ENCODE data around the gene AGFG2. TPM values are rescaled to one million over a fixed set of nuclear protein-coding genes. Genes with fewer than 3 reads are reported as not detected.
A peak's percentile ranks its signal among the peaks of the same experiment; 100 is the strongest.
"Not testable (repeated sequence)": the region's sequence is repeated elsewhere in the genome, so short reads cannot be mapped to it uniquely, and the experiment has no call there.

AGFG2 gene
- polyA plus RNA-seq: 10 to 100 TPM; 15.8 to 37.9 TPM

- Histone ChIP-seq H3K4me1 (ENCODE audit: control insufficient read depth in 2 of 2, insufficient read depth in 2 of 2, low read length in 1 of 2) (no peaks in the 10 kb centered on the region), H3K4me3 (ENCODE audit: low read depth in 1 of 2, low read length in 2 of 2) (peak within 1 kb of the TSS; percentile 80 to 91), H3K27ac (ENCODE audit: low read depth in 2 of 2, low read length in 1 of 2) (peak within 1 kb of the TSS; percentile 85 to 92), H3K36me3 (ENCODE audit: control insufficient read depth in 2 of 2, insufficient read depth in 2 of 2, low read length in 1 of 2) (no peaks in the 10 kb centered on the region), H3K9me3 (ENCODE audit: control insufficient read depth in 2 of 2, insufficient read depth in 1 of 2, low read depth in 1 of 2, low read length in 1 of 2) (no peaks in the 10 kb centered on the region), H3K27me3 (ENCODE audit: control insufficient read depth in 1 of 2, insufficient read depth in 2 of 2, low read length in 2 of 2) (no peaks in the 10 kb centered on the region)
- 1% methylated on average over 55 to 60 of the region's 60 CpGs for WGBS, 2 donors
These were observed at the start of gene AGFG2 for GRCh38 chr7:100538654-100539435. Gene AGFG2, plus strand, starts transcription at chr7:100539203. Its CDS starts 144 bp downstream, at chr7:100539347.

DNA sequence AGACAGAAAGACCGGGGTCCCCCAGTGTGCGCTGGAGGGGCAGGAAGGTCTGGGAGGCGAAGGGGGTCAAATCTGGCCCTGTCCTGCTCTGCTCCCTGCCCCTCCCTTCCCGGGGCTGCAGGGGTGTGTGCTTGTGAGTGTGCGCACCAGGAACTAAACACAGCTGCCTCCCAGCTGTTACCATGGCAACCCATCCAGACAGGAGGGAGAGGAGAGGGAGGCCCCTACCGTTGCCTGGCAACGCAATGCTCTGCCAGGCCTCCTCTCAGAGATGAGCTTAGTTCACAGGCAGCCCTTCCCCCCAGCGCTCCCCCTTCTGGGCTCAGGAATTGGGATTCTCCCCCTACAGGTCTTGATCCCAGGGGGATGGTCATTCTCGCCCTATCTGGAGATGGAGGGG lies 49.2 kb upstream of the AGFG2 start:
- Histone ChIP-seq H3K27ac (ENCODE audit: low read depth in 2 of 2, low read length in 1 of 2) (no peak overlapping the region), H3K27me3 (ENCODE audit: control insufficient read depth in 1 of 2, insufficient read depth in 2 of 2, low read length in 2 of 2) (no peaks in the 10 kb centered on the region), H3K36me3 (ENCODE audit: control insufficient read depth in 2 of 2, insufficient read depth in 2 of 2, low read length in 1 of 2) (no peaks in the 10 kb centered on the region), H3K4me1 (ENCODE audit: control insufficient read depth in 2 of 2, insufficient read depth in 2 of 2, low read length in 1 of 2) (peaks cover 0 to 2% of the 10 kb centered on the region in 2 donors), H3K4me3 (ENCODE audit: low read depth in 1 of 2, low read length in 2 of 2) (no peak overlapping the region), H3K9me3 (ENCODE audit: control insufficient read depth in 2 of 2, insufficient read depth in 1 of 2, low read depth in 1 of 2, low read length in 1 of 2) (no peaks in the 10 kb centered on the region)
- WGBS, 2 donors: 49 to 52% methylated on average over 9 of the region's 9 CpGs

GRCh38 chr7:100490483-100491191 lies 48.4 kb upstream of the AGFG2 start:
- Histone ChIP-seq H3K9me3 (ENCODE audit: control insufficient read depth in 2 of 2, insufficient read depth in 1 of 2, low read depth in 1 of 2, low read length in 1 of 2) (no peaks in the 10 kb centered on the region), H3K27me3 (ENCODE audit: control insufficient read depth in 1 of 2, insufficient read depth in 2 of 2, low read length in 2 of 2) (no peaks in the 10 kb centered on the region), H3K4me3 (ENCODE audit: low read depth in 1 of 2, low read length in 2 of 2) (no peak overlapping the region), H3K27ac (ENCODE audit: low read depth in 2 of 2, low read length in 1 of 2) (no peak overlapping the region), H3K4me1 (ENCODE audit: control insufficient read depth in 2 of 2, insufficient read depth in 2 of 2, low read length in 1 of 2) (peaks cover 0 to 2% of the 10 kb centered on the region in 2 donors), H3K36me3 (ENCODE audit: control insufficient read depth in 2 of 2, insufficient read depth in 2 of 2, low read length in 1 of 2) (no peaks in the 10 kb centered on the region)
- 81 to 88% methylated on average over 23 to 25 of the region's 25 CpGs for WGBS, 2 donors

DNA sequence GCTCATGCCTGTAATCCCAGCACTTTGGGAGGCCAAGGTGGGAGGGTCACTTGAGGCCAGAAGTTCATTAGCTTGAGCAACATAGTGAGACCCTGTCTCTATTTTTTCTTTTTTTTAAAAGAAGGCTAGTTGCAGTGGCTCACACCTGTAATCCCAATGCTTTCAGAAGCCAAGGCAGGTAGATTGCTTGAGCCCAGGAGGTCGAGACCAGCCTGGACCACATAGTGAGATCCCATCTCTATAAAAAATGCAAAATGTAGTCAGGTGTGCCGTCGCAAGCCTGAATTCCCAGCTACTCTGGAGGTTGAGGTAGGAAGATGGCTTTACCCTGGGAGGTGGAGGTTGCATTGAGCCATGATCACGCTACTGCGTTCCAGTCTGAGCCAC lies 47.8 kb upstream of the AGFG2 start:
- Histone ChIP-seq H3K9me3 (ENCODE audit: control insufficient read depth in 2 of 2, insufficient read depth in 1 of 2, low read depth in 1 of 2, low read length in 1 of 2) (no peaks in the 10 kb centered on the region), H3K27me3 (ENCODE audit: control insufficient read depth in 1 of 2, insufficient read depth in 2 of 2, low read length in 2 of 2) (no peaks in the 10 kb centered on the region), H3K4me3 (ENCODE audit: low read depth in 1 of 2, low read length in 2 of 2) (no peak overlapping the region), H3K36me3 (ENCODE audit: control insufficient read depth in 2 of 2, insufficient read depth in 2 of 2, low read length in 1 of 2) (no peaks in the 10 kb centered on the region), H3K27ac (ENCODE audit: low read depth in 2 of 2, low read length in 1 of 2) (no peak overlapping the region), H3K4me1 (ENCODE audit: control insufficient read depth in 2 of 2, insufficient read depth in 2 of 2, low read length in 1 of 2) (peaks cover 0 to 2% of the 10 kb centered on the region in 2 donors)
- 96 to 98% methylated on average over 5 of the region's 5 CpGs for WGBS, 2 donors

- H3K27ac ChIP-seq (ENCODE audit: low read depth in 2 of 2, low read length in 1 of 2): no peak overlapping the region
- H3K4me3 ChIP-seq (ENCODE audit: low read depth in 1 of 2, low read length in 2 of 2): peak overlapping the region; percentile 20 to 24
- WGBS, 2 donors: 73 to 77% methylated on average over 5 of the region's 5 CpGs
These were observed 46.1 kb upstream of the AGFG2 start for GRCh38 chr7:100492738-100493475.

DNA sequence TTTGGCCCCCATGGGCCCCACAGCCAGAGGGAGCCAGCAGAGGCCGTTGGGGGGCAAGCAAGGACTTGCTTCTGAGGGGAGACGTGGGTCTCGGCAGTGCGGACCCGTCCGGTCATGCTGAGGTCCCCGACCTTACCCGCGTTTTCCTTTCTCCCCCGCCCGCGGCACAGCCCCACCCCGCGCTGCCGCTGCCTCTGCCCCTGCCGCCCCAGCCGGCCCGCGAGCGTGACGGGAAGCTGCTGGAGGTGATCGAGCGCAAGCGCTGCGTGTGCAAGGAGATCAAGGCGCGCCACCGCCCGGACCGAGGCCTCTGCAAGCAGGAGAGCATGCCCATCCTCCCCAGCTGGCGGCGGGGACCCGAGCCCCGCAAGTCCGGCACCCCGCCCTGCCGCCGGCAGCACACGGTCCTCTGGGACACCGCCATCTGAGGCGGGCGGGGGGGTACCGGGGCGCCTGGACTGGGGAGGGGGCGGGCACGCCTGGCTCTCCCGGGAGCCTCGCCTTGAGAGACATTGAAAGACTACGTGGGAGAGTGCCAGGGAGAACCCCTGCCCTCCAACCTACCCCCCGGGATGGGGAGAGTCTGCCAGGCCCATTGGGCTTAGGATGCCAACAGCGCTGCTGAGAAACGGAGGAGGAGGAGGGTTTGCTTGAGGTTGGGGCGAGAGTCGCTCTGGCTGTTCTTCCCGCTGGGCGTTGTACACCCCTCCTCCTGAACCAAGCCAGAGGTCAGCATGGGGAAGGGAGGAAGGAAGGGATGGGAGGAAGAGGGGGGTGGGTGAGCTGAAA lies 45.3 kb upstream of the AGFG2 start:
- WGBS, 2 donors: 4 to 6% methylated on average over 43 to 56 of the region's 56 CpGs
- no peaks in the 10 kb centered on the region for H3K9me3 ChIP-seq (ENCODE audit: control insufficient read depth in 2 of 2, insufficient read depth in 1 of 2, low read depth in 1 of 2, low read length in 1 of 2)
- no peaks in the 10 kb centered on the region for H3K36me3 ChIP-seq (ENCODE audit: control insufficient read depth in 2 of 2, insufficient read depth in 2 of 2, low read length in 1 of 2)
- no peaks in the 10 kb centered on the region for H3K27me3 ChIP-seq (ENCODE audit: control insufficient read depth in 1 of 2, insufficient read depth in 2 of 2, low read length in 2 of 2)
- peak overlapping the region; percentile 20 to 24 for H3K4me3 ChIP-seq (ENCODE audit: low read depth in 1 of 2, low read length in 2 of 2)
- no peak overlapping the region for H3K27ac ChIP-seq (ENCODE audit: low read depth in 2 of 2, low read length in 1 of 2)
- H3K4me1 ChIP-seq (ENCODE audit: control insufficient read depth in 2 of 2, insufficient read depth in 2 of 2, low read length in 1 of 2): peaks cover 0 to 2% of the 10 kb centered on the region in 2 donors

More at GRCh38 chr7:100492738-100493475, 46.1 kb upstream of the AGFG2 start:
- H3K27me3 ChIP-seq (ENCODE audit: control insufficient read depth in 1 of 2, insufficient read depth in 2 of 2, low read length in 2 of 2): no peaks in the 10 kb centered on the region
- peaks cover 0 to 2% of the 10 kb centered on the region in 2 donors for H3K4me1 ChIP-seq (ENCODE audit: control insufficient read depth in 2 of 2, insufficient read depth in 2 of 2, low read length in 1 of 2)
- no peaks in the 10 kb centered on the region for H3K36me3 ChIP-seq (ENCODE audit: control insufficient read depth in 2 of 2, insufficient read depth in 2 of 2, low read length in 1 of 2)
- H3K9me3 ChIP-seq (ENCODE audit: control insufficient read depth in 2 of 2, insufficient read depth in 1 of 2, low read depth in 1 of 2, low read length in 1 of 2): no peaks in the 10 kb centered on the region

GRCh38 chr7:100496509-100496908 lies 42.5 kb upstream of the AGFG2 start:
- no peaks in the 10 kb centered on the region for H3K36me3 ChIP-seq (ENCODE audit: control insufficient read depth in 2 of 2, insufficient read depth in 2 of 2, low read length in 1 of 2)
- 84 to 85% methylated on average over 6 of the region's 6 CpGs for WGBS, 2 donors
- no peaks in the 10 kb centered on the region for H3K27me3 ChIP-seq (ENCODE audit: control insufficient read depth in 1 of 2, insufficient read depth in 2 of 2, low read length in 2 of 2)

GRCh38 chr7:100500743-100501142 lies 38.3 kb upstream of the AGFG2 start:
- not testable (repeated sequence) for H3K36me3 ChIP-seq (ENCODE audit: control insufficient read depth in 2 of 2, insufficient read depth in 2 of 2, low read length in 1 of 2); H3K4me1 ChIP-seq (ENCODE audit: control insufficient read depth in 2 of 2, insufficient read depth in 2 of 2, low read length in 1 of 2); H3K4me3 ChIP-seq (ENCODE audit: low read depth in 1 of 2, low read length in 2 of 2); H3K27ac ChIP-seq (ENCODE audit: low read depth in 2 of 2, low read length in 1 of 2); H3K27me3 ChIP-seq (ENCODE audit: control insufficient read depth in 1 of 2, insufficient read depth in 2 of 2, low read length in 2 of 2); H3K9me3 ChIP-seq (ENCODE audit: control insufficient read depth in 2 of 2, insufficient read depth in 1 of 2, low read depth in 1 of 2, low read length in 1 of 2)
- WGBS, 2 donors: 86 to 89% methylated on average over 2 of the region's 2 CpGs

More at GRCh38 chr7:100496509-100496908, 42.5 kb upstream of the AGFG2 start:
- no peak overlapping the region for H3K27ac ChIP-seq (ENCODE audit: low read depth in 2 of 2, low read length in 1 of 2)
- no peak overlapping the region for H3K4me3 ChIP-seq (ENCODE audit: low read depth in 1 of 2, low read length in 2 of 2)
- H3K4me1 ChIP-seq (ENCODE audit: control insufficient read depth in 2 of 2, insufficient read depth in 2 of 2, low read length in 1 of 2): peaks cover 0 to 2% of the 10 kb centered on the region in 2 donors
- no peaks in the 10 kb centered on the region for H3K9me3 ChIP-seq (ENCODE audit: control insufficient read depth in 2 of 2, insufficient read depth in 1 of 2, low read depth in 1 of 2, low read length in 1 of 2)

DNA sequence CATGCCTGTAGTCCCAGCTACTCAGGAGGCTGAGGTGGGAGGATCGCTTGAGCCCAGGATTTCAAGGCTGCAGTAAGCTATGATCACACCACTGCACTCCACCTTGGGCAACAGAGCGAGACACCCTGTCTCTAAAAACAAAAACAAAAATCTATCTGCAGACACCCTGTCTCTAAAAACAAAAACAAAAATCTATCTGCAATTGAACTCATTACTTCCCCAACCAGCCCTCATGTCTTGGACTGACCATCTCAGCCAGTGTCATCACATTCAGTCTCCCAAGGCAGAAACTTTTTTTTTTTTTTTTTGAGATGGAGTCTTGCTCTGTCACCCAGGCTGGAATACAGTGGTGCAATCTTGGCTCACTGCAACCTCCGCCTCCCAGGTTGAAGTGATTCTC lies 35.0 kb upstream of the AGFG2 start:
- H3K27ac ChIP-seq (ENCODE audit: low read depth in 2 of 2, low read length in 1 of 2); H3K4me3 ChIP-seq (ENCODE audit: low read depth in 1 of 2, low read length in 2 of 2); H3K36me3 ChIP-seq (ENCODE audit: control insufficient read depth in 2 of 2, insufficient read depth in 2 of 2, low read length in 1 of 2); H3K9me3 ChIP-seq (ENCODE audit: control insufficient read depth in 2 of 2, insufficient read depth in 1 of 2, low read depth in 1 of 2, low read length in 1 of 2); H3K4me1 ChIP-seq (ENCODE audit: control insufficient read depth in 2 of 2, insufficient read depth in 2 of 2, low read length in 1 of 2); H3K27me3 ChIP-seq (ENCODE audit: control insufficient read depth in 1 of 2, insufficient read depth in 2 of 2, low read length in 2 of 2): not testable (repeated sequence)
- 93 to 94% methylated on average over 3 of the region's 3 CpGs for WGBS, 2 donors

Data from esophagus (tissue), 2 donors.